GM15510 (cell line): Measurements from ENCODE around the gene TSSC4.

ENCODE experiments used
- POLR2A ChIP-seq: IDR thresholded peaks from 3 replicates; pipeline ENCODE4 v1.6.1; 2011; ENCODE audit warnings: borderline replicate concordance; ENCODE audit not compliant: insufficient read length; ENCODE audit errors: extremely low read depth

The TSSC4 gene

DNA sequence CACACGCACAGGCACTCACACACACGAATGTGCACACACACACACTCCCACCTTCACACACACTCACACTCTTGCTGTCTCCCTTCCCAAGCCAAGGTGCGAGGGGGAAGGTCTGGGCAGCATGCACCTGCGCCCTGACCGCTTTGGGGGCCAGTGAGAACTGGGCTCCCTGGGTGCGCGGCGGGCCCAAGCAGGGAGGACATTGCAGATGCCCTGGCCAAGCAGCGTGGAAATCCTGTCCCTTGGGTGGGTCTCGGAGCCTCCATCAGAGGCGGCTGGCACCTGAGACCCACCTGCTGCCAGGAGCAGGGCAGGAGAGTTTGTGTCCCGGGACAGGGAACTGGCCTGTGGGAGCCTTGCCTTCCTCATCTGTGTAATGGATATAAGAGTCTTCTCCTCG is 20.2 kb upstream of the TSSC4 start:
- TF ChIP-seq POLR2A, result no peak

DNA sequence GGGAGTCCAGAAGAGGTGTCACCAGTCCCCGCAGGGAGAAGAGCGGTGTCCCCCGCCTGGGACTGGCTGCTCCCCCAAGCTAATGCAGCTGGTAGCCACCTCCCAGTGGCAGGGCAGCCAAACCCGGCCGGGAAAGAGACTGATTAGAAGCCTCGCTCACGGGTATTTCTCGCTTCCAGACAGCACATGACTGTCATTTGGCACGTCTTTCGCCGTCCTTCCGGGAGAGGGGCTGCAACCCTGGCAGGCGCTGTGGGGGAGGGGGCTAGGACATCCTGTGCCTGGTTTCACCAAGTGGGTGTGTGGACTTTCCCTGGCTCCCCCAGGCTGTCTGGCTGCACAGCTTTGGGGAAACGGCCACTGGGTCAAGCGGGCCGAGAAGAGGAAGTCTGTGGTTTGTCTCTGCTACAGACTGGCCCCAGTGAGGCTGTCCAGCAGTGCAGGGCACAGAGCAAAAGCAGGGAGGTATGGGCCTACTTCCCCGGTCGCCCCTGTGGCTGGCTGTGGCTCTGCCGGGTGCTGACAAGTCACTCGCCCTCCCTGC is 19.7 kb upstream of the TSSC4 start:
- TF ChIP-seq POLR2A, result no peak

DNA sequence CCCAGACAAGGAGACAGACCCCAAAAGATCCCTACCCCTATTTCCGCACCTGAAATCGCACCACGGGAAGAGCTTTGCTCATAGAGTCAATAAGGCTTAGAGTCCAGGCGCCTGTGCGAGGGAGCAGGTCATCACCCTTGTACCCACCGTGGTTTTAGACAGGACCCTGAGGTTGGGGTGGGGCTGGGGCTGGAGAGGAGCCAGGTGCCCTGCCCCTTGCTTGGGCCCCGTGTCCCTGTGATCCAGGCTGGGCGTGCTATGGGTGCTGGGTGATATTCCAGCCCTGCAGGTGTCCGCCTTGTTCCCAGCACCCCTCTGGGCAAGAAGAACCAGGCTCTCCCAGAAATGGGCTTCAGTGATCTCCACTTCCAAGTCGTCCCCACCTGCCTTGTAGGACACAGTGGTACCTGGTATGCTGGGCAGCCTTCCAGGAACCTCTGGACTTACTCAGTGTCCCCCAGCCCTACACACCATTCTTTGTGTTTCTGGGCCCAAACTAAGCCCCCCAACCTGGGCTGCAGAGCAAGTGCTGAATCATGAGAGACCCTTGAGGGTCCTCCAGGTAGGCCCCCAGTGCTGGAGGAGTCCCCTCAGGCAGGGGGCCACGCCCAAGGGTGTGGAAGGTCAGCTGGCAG is 18.9 kb upstream of the TSSC4 start:
- no peak for TF ChIP-seq POLR2A

DNA sequence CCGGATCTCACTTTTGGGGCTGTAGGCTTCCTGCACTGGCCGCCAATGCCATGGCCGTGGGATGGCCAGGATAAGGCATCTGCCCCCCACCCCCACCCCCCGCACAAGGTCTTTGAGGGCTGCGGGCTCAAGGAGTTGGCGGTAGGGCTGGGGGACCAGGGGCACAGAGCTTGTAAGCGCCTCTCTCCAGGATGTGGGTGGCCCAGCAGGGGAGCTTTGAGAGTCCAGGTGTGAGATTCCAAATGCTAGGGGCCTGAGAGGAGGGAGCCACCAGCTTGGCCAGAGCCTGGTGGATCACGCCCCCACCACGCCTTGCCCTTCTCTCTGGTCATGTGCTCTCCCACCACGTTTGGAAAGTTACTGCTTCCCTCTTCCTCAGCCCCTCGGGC is 18.4 kb upstream of the TSSC4 start:
- TF ChIP-seq POLR2A, result no peak

DNA sequence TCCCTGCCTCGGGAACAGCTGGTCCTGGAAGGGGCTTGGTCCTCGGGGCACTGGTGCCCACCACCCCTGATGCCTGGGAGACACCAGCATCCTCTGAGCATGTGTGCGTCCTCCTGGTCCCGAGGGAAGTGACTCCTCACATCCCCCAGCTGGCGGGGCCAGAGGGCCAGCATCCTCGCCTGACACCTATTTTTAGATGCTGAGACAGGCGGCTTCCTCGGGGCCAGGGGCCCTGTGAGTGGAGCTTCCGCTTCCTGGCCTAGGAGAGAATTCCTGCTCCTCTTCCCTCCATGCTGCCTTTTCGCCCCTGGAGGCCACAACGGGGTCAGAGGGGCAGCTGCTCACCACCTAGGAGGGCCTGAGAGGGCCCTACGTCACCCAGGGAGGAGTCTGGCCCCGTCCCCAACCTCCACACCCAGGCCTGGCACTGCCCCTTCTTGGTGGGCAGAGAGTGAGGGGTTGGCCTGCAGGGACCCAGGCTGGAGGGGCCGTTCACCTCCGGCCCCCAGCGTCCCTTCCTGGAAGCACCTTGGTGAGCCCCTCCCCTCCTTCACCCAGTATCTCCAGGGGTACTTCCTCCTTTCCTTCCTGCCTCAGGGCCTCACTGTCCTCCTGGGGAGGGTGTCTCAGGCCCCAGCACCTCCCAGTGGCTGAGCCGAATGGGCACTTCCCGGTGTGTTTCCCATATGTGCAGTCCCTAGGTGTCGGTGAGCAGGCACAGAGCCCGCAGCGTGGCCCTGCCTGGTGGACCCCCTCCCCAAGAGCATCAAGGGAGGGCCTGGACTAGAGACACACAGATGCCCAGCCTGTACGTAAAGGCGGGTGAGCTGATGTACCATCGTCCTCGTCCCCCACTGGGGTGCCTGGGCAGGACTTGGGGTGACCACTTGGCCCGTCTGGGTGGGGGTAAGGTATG is 17.4 kb upstream of the TSSC4 start:
- no peak for TF ChIP-seq POLR2A

DNA sequence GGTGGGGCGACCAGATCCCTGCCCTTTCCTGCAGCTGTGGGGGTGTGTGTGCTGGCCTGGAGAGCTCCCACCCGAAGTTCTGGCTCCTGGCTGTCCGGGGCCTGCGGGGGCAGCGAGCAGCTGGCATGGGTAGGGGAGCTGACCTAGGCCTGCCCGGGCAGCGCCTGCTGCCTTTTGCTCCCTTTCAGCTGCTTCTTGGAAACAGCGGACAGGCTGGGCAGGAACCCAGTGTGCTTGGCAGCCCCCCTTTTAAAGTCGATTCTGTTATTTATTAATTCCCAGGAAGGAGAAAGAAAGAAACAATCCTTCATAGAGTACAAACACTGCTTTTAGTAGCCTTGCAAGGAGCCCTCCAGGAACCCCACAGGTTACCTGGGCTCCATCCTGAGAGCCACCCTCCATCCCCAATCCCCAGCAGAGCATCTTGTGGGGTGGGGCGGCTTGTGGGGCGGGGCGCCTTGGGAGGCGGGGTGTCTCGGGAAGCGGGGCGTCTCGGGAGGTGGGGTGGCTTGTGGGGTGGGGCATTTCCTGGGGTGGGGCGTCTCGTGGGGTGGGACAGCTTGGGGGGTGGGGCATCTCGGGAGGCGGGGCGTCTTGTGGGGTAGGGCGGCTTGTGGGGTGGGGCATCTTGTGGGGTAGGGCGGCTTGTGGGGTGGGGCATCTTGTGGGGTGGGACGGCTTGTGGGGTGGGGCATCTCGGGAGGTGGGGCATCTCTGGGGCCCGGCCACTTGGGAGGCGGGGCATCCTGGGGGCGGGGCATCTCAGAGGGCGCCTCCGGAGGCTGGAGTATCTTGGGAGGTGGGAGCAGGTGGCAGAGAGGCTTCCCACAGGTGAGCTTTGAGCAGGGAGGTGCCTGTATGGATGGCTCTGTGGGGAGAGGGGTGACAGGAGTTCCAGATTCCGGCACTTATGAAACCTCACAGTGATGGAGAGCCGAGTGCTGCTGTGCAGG is 16.4 kb upstream of the TSSC4 start:
- peak; percentile 15 for TF ChIP-seq POLR2A

DNA sequence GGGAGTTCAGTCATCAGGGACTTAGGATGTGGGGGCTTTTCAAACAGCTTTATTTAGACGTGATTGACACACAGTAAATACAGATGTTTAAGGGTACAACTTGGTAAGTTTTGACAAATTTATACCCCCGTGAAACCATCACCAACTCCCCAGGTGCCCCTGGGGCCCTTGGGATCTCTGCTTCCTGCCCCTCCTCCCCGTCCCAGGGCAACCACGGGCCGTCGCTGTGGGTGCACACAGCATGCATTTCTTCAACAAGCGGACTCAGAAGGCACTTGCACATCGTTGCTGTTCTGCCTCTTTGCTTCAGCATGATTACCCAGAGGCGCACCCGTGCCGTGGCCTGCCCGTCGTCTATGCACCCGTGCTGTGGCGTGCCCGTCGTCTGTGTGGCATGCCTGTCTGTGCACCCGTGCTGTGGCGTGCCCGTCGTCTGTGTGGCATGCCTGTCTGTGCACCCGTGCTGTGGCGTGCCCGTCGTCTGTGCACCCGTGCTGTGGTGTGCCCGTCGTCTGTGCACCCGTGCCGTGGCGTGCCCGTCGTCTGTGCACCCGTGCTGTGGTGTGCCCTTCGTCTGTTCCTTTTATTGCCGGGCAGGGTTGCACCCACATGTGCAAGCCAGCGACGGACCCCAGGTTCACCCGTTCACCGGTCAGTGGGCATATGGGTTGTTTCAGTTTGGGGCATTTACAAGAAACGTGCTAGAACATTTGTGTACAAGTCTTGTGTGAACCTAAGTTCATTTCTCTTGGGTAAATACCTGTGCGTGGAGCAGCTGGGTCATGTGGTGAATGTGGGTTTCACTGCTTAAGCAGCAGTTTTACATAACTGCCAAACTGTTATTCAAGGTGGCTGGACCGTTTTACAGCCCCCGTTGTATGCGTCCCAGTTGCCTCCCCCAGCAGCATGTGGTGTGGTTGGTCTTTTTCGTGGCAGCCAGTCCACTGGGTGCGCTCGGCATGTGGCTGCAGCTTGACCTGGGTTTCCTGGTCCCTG is 15.1 kb upstream of the TSSC4 start:
- no peak for TF ChIP-seq POLR2A

DNA sequence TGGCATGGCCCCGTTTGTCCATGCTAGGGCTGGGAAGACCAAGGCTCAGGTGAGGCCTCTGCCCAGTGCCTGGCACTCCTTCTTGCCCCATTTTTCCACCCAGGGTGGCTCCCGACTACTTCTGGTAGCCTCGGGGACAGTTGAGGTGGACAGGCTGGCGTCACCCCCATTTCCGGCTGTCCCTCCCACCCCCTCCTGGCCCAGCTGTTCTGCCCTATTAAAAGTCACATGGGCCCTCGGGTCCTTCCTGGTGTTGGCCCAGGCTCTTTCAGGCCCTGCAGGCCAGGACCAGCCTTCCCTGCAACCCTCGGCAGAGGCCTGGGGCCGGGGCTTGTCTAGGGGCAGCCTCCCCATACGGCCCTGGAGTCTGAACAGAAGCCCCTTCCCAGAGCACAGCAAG is 14.0 kb upstream of the TSSC4 start:
- TF ChIP-seq POLR2A, result no peak

DNA sequence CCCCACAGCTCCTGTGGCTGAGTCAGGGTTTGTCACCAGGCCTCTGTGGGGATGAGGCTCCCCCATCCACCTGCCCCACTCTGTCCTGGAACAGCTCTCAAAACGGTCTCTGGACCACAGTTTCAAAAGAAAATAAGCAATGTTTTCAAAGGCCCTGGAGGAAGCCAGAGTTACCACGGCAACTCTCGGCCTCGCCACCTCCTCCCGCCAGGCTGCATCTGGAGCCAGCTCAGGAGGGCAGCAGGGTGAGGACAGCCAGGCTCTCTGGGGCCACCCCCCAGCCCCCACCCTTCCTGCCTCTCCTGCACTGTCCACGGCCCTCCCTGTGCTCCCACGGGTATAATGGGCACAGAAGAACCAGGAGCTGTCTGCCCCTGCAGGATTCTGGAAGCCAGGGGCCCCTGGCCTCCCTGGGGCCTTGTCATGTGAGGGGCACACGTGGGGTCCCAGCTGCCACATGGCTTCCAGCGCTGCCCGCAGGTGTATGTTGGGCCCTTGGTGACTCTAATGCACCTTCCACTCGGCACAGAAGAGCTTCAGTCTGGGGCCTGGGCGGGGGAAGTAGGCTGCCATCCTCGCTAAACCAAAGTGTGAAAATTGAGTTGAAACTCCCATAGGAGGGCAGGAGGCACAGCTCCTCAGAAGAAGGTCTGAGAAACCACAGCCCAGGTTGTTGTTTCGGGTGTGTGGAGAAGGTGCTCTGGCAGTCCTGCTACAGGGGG is 13.1 kb upstream of the TSSC4 start:
- no peak for TF ChIP-seq POLR2A

DNA sequence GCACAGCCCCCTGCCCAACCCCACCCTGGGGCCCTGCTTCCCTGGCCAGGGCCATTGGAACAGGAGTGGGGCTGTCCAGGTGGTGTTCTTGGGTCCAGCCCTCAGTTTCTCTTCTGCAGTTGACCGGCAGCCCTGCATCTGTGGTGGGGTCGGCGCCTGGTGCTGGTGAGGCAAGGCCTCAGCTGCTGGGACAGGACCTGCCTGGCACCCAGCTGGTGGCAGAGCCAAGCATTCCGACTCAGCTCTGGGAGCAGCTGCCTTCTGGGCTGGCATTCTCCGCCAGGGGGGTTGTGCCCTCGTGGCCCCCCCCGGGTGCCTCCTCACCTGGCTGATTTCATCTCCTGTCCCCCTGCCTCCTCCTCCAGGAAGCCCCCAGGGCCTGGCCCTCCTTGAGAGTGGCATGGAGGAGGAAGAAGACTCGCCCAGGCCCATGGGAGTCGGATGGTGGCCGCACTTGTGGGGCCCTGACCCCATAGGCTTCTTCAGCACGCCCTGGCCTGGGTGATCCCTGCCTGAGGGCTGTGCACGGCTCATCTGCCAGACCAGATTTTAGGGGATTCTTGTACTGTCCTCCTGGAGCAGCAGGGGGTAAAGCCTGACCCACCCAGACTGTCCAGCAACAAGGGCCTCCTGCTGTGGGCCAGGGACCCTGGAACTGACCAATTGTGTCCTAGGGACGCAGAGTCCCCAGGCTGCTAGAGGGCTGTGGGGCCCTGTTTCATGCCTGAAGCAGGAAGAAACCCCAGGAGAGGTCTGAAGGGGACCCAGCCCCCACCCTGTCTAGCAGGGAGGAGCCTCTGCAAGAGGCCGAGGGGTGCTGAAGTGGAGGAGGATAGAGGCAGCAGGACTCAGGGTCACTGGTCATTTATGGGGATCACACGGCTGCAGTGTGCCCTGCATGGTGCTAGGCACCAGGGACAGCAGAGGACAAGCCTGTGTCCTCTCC is 11.8 kb upstream of the TSSC4 start:
- TF ChIP-seq POLR2A, result no peak

DNA sequence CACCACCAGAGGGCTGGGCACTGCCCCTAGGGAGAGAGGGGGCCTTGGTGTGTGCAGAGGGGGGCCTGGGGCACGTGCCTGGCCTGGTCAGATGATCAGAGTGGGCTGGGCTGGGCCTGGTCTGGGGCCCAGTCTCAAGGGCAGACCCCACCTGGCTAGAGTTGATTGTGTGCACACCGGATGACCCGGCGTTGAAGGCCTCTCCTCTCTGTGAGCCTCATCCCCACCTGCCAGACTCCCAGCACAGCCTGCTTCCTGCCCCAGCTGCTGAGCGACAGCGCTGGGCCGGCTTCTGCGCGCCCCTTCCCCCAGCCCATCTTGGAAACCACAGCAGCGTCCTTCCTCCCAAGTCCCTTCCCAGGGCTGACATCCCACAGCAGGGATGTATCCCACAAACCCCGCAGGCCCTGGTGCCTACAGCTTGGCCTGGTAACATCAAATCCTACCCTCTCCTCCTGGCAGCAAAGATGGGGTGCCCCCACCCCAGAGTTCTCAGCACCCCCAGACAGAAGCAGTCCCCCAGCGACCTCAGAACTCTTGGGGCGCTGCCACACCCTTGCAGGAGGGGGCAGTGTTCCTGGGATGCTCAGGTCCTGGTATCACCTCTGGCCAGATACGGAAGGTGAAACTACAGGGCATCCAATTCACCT is 11.0 kb upstream of the TSSC4 start:
- no peak for TF ChIP-seq POLR2A
